ENCODE results near the gene TTLL10. TPM values are rescaled to one million over a fixed set of nuclear protein-coding genes. Genes with fewer than 3 reads are reported as not detected.

TTLL10 gene
- total RNA-seq, 1 experiment from 2014 or later = 0.68 TPM

DNA sequence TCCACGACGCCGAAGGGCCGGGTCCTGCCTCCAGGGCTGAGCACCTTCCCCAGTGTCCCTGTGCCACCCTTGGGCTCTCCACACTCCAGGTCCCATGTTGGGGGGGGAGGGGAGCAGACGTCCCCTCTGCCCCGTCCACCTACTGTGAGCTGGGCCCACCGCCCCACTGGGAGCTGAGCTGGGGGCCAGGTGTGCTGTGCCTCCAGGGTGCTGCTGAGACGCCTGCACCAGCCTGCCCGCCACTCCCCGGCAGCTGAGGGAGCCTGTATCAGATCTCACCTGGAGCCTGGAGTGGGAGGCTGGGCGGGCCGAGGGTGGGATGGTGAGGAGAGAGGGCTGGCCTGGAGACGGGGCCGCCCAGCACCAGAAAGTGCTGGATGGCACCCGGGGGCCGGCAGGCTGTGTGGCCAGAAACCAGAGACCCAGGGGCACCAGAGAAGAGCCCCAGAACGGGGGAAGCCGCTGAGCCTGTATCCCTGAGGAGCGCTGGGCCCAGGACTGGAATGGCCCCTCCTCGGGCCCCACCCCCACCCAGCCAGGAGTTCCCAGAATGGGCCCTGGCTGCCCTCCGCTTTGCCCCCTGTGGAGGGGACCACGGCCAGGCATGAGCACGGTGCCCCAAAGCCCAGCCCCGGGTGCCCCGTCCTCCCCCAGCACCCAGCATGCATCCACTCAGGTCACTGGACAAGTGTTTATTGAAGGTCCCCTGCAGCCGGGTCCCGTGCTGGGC lies 29.3 kb downstream of the TTLL10 start:
- Histone ChIP-seq H3K4me2 (ENCODE audit: insufficient read depth, insufficient read length, low read length) (no peak overlapping the region), H3K9ac (ENCODE audit: extremely low read depth, insufficient read length, low read length) (no peak overlapping the region)
- WGBS (ENCODE audit: extremely low coverage, insufficient read length, low lambda C conversion rate) = no CpG with 5 or more reads among the region's 27 CpGs

More for the DNA sequence above, 29.3 kb downstream of the TTLL10 start:
- Histone ChIP-seq H3K18ac (ENCODE audit: insufficient read length, low read depth, low read length) (no peak overlapping the region), H4K20me1 (ENCODE audit: control insufficient read depth, insufficient read depth, insufficient read length) (no peaks in the 10 kb centered on the region), H3K4me1 (ENCODE audit: insufficient read depth, low read length) (no peaks in the 10 kb centered on the region), H4K5ac (ENCODE audit: insufficient read length, low read depth, low read length) (no peak overlapping the region), H3K79me2 (ENCODE audit: insufficient read depth, low read length) (no peaks in the 10 kb centered on the region), H3K23ac (ENCODE audit: insufficient read length, low read depth, low read length) (no peak overlapping the region), H3T11ph (ENCODE audit: low read length) (no peak overlapping the region), H3K9me3 (ENCODE audit: control insufficient read depth, low read depth, low read length) (no peaks in the 10 kb centered on the region), H3K79me1 (ENCODE audit: insufficient read depth, low read depth, low read length, poor library complexity, severe bottlenecking) (no peaks in the 10 kb centered on the region), H2BK15ac (ENCODE audit: low read depth, low read length) (no peak overlapping the region), H3K27ac (ENCODE audit: insufficient read length, low read depth, low read length) (no peak overlapping the region), H4K91ac (ENCODE audit: insufficient read length, low read depth, low read length) (no peak overlapping the region), H3K23me2 (ENCODE audit: insufficient read length, low read depth, low read length, poor library complexity, severe bottlenecking) (peaks cover 3% of the 10 kb centered on the region), H3K27me3 (ENCODE audit: insufficient read depth, low read length) (no peaks in the 10 kb centered on the region; the same call in 1 of the 2 replicates), H2BK5ac (ENCODE audit: insufficient read length, low read length) (no peak overlapping the region), H4K8ac (replicated peaks; ENCODE audit: insufficient read length, low read depth, low read length) (no peak overlapping the region), H3K56ac (ENCODE audit: insufficient read length, low read depth, low read length) (no peak overlapping the region), H2BK20ac (ENCODE audit: low read depth, low read length, poor library complexity, severe bottlenecking) (no peak overlapping the region), H3K4ac (ENCODE audit: low read depth, low read length) (no peak overlapping the region), H2AFZ (ENCODE audit: low read length) (no peak overlapping the region), H3K14ac (ENCODE audit: insufficient read depth, low read length) (no peak overlapping the region), H2AK5ac (ENCODE audit: insufficient read length, low read length) (no peak overlapping the region), H2BK12ac (ENCODE audit: insufficient read length, low read depth, low read length) (no peak overlapping the region), H2BK120ac (ENCODE audit: low read depth, low read length, poor library complexity, severe bottlenecking) (no peak overlapping the region)
- Mint-ChIP-seq H3K36me3 (ENCODE audit: insufficient read depth in 1 of 3, low read depth in 3 of 3) (no peaks in the 10 kb centered on the region), H3K4me1 (peaks cover 3 to 8% of the 10 kb centered on the region in 2 experiments; a peak in 3 of 4 replicates), H3K4me3 (no peak overlapping the region), H3K27ac (no peak overlapping the region), H3K27me3 (ENCODE audit: low read depth) (peaks cover 26% of the 10 kb centered on the region), H3K9me3 (no peaks in the 10 kb centered on the region)
- peak; percentile 30 for DNase-seq
- TF ChIP-seq, protein P1, sequence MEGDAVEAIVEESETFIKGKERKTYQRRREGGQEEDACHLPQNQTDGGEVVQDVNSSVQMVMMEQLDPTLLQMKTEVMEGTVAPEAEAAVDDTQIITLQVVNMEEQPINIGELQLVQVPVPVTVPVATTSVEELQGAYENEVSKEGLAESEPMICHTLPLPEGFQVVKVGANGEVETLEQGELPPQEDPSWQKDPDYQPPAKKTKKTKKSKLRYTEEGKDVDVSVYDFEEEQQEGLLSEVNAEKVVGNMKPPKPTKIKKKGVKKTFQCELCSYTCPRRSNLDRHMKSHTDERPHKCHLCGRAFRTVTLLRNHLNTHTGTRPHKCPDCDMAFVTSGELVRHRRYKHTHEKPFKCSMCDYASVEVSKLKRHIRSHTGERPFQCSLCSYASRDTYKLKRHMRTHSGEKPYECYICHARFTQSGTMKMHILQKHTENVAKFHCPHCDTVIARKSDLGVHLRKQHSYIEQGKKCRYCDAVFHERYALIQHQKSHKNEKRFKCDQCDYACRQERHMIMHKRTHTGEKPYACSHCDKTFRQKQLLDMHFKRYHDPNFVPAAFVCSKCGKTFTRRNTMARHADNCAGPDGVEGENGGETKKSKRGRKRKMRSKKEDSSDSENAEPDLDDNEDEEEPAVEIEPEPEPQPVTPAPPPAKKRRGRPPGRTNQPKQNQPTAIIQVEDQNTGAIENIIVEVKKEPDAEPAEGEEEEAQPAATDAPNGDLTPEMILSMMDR (conservative IDR thresholded peaks at IDR 0.05) = no peak

All from H9 (cell line).